ENCODE results near the gene DNAJC18. TPM values are rescaled to one million over a fixed set of nuclear protein-coding genes. Genes with fewer than 3 reads are reported as not detected.

Gene DNAJC18
- total RNA-seq, 1 experiment from 2014 or later, result 9.0 TPM

DNA sequence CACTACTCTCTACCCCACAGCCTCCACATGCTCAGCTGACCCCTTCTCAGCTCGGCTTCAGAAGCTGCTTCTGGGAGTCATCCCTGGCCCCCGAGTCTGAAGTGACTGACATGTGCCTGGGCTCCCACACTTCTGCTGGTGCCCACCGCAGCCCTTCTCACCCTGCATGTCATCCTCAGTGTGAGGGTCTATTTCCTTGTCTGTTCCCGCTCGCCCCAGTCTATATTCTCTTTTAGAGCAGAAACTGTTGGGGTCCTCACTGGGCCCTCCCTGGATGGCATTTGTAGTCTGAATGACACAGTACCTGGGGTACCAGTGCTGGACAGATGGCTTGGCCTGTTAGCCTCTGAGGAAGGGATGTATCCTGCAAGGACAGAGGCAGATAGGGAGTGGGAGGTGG lies 17.9 kb upstream of the DNAJC18 start:
- Histone ChIP-seq H3K4me2 (ENCODE audit: low read depth, low read length, poor library complexity, severe bottlenecking) (no peak overlapping the region), H3K36me3 (ENCODE audit: insufficient read depth, low read length) (no peaks in the 10 kb centered on the region), H3K9ac (ENCODE audit: low read length) (no peak overlapping the region), H3K4me1 (ENCODE audit: low read length) (no peaks in the 10 kb centered on the region), H4K20me1 (ENCODE audit: insufficient read depth, low read depth, low read length) (no peaks in the 10 kb centered on the region), H3K79me2 (ENCODE audit: low read length) (no peaks in the 10 kb centered on the region), H3K9me3 (ENCODE audit: low read length) (no peaks in the 10 kb centered on the region), H3K27ac (ENCODE audit: low read length) (no peak overlapping the region), H3K4me3 (ENCODE audit: low read length) (no peak overlapping the region), H3K9me2 (replicated peaks; ENCODE audit: insufficient read depth, low read length) (no peaks in the 10 kb centered on the region), H2AFZ (ENCODE audit: low read length) (no peak overlapping the region), H3K27me3 (ENCODE audit: low read length) (no peaks in the 10 kb centered on the region)
- no peak for DNase-seq

DNA sequence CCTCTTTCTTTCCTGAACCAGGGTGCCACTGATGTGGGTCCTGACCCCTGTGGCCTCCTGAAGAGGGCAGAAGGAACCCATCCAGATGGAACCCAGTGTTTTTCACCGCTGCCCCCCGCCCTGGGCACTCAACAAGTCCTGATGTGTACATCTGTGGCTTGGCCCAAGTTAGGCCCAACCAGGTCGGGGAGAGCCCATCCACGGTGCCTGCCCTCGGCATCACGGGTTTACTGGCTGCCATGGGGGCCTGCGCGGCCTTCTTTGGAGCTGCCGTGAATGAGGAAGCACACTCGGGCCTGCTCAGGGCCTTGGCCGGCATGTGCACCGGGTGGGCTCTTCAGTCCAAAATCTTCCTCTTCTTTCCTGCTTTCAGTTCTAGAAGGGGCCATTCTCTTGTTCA lies 17.5 kb upstream of the DNAJC18 start:
- Histone ChIP-seq H3K27ac (ENCODE audit: low read length) (no peak overlapping the region), H3K79me2 (ENCODE audit: low read length) (no peaks in the 10 kb centered on the region), H2AFZ (ENCODE audit: low read length) (no peak overlapping the region), H3K9me2 (replicated peaks; ENCODE audit: insufficient read depth, low read length) (0 out of 2 replicates have a peak, but pooled peaks cover 3% of the 10 kb centered on the region), H3K4me2 (ENCODE audit: low read depth, low read length, poor library complexity, severe bottlenecking) (no peak overlapping the region), H3K4me1 (ENCODE audit: low read length) (no peaks in the 10 kb centered on the region), H3K9ac (ENCODE audit: low read length) (no peak overlapping the region), H3K27me3 (ENCODE audit: low read length) (no peaks in the 10 kb centered on the region), H3K4me3 (ENCODE audit: low read length) (no peak overlapping the region), H3K36me3 (ENCODE audit: insufficient read depth, low read length) (no peaks in the 10 kb centered on the region), H3K9me3 (ENCODE audit: low read length) (no peaks in the 10 kb centered on the region), H4K20me1 (ENCODE audit: insufficient read depth, low read depth, low read length) (no peaks in the 10 kb centered on the region)
- DNase-seq, result no peak

GRCh38 chr5:139454568-139455290 lies 15.4 kb upstream of the DNAJC18 start:
- H3K9me3 ChIP-seq (ENCODE audit: low read length), result no peaks in the 10 kb centered on the region; the same call in 1 of the 2 replicates
- H3K79me2 ChIP-seq (ENCODE audit: low read length), result no peaks in the 10 kb centered on the region
- H3K27ac ChIP-seq (ENCODE audit: low read length), result no peak overlapping the region
- H3K4me3 ChIP-seq (ENCODE audit: low read length), result no peak overlapping the region
- H3K36me3 ChIP-seq (ENCODE audit: insufficient read depth, low read length), result no peaks in the 10 kb centered on the region
- no peaks in the 10 kb centered on the region for H4K20me1 ChIP-seq (ENCODE audit: insufficient read depth, low read depth, low read length)
- 0 out of 2 replicates have a peak, but pooled peaks cover 3% of the 10 kb centered on the region for H3K9me2 ChIP-seq (replicated peaks; ENCODE audit: insufficient read depth, low read length)
- H3K9ac ChIP-seq (ENCODE audit: low read length), result no peak overlapping the region
- no peak overlapping the region for H3K4me2 ChIP-seq (ENCODE audit: low read depth, low read length, poor library complexity, severe bottlenecking)
- no peak for DNase-seq
- no peaks in the 10 kb centered on the region for H3K4me1 ChIP-seq (ENCODE audit: low read length)
- no peak overlapping the region for H2AFZ ChIP-seq (ENCODE audit: low read length)
- no peaks in the 10 kb centered on the region for H3K27me3 ChIP-seq (ENCODE audit: low read length)

DNA sequence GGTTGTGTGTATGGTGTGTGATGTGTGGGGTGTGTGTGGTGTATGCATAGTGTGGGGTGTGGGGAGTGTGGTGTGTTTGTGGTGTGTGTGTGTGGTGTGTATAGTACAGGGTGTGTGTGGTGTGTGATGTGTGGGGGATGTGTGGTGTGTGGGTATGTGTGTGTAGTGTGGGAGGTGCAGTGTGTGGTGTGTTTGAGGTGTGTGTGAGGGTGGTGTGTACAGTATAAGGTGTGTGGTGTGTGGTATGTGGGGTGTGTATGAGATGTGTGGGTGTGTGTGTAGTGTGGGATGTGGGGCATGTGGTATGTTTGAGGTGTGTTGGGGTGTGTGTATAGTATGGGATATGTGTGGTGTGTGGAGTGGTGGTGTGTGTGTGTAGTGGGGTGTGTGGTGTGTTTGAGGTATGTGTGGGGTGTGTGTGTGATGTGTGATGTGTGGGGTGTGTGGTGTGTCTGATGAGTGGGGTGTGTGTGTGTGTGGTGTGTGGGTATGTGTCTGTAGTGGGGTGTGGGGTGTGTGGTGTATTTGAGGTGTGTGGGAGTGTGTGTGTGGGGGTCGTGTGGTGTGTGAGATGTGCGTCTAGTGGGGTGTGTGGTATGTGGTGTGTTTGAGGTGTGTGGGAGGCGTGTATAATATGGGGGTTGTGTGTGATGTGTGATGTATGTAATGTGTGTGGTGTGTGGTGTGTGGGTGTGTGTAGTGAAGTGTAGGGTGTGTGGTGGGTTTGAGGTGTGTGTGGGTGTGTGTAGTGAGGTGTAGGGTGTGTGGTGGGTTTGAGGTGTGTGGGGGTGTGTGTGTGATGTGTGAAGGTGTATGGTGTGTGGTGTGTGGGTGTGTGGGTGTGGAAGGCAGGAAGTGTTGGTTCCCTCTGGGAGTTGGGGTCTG lies 14.6 kb upstream of the DNAJC18 start:
- H3K9me3 ChIP-seq (ENCODE audit: low read length), result no peaks in the 10 kb centered on the region; the same call in 1 of the 2 replicates
- no peak overlapping the region for H3K4me3 ChIP-seq (ENCODE audit: low read length)
- 0 out of 2 replicates have a peak, but pooled peaks cover 3% of the 10 kb centered on the region for H3K9me2 ChIP-seq (replicated peaks; ENCODE audit: insufficient read depth, low read length)
- no peak overlapping the region for H3K9ac ChIP-seq (ENCODE audit: low read length)
- H3K27me3 ChIP-seq (ENCODE audit: low read length), result no peaks in the 10 kb centered on the region
- no peaks in the 10 kb centered on the region for H4K20me1 ChIP-seq (ENCODE audit: insufficient read depth, low read depth, low read length)
- no peak overlapping the region for H2AFZ ChIP-seq (ENCODE audit: low read length)
- no peaks in the 10 kb centered on the region for H3K36me3 ChIP-seq (ENCODE audit: insufficient read depth, low read length)
- no peak for DNase-seq
- H3K4me1 ChIP-seq (ENCODE audit: low read length), result no peaks in the 10 kb centered on the region
- no peak overlapping the region for H3K27ac ChIP-seq (ENCODE audit: low read length)
- H3K4me2 ChIP-seq (ENCODE audit: low read depth, low read length, poor library complexity, severe bottlenecking), result no peak overlapping the region
- H3K79me2 ChIP-seq (ENCODE audit: low read length), result no peaks in the 10 kb centered on the region

DNA sequence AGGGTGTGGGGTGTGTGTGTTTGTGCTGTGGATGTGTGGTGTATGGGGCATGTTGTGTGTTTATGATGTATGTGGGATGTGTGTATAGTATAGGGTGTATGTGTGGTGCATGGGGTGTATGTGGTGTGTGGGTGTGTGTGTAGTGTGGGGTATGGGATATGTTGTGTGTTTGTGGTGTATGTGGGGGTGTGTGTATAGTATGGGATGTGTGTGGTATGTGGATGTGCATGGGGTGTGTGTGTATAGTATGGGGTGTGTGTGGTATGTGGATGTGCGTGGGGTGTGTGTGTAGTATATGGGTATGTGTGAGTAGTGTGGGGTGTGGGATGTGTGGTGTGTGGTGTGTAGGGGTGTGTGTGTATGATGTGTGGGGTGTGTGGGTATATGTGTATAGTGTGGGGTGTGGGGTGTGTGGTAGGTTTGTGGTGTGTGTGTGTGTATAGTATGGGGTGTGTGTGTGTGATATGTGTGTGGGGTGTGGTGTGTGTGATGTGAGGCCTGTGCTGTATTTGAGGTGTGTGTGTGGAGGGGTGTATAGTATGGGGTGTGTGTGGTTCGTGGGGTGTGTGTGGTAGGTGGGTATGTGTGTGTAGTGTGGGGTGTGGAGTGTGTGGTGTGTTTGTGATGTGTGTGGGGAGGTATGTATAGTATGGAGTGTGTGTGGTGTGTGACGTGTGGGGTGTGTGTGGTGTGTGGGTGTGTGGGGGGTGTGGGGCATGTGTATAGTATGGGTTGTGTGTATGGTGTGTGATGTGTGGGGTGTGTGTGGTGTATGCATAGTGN lies 12.7 kb upstream of the DNAJC18 start:
- no peak for DNase-seq
- no peak overlapping the region for H3K27ac ChIP-seq (ENCODE audit: low read length)
- H2AFZ ChIP-seq (ENCODE audit: low read length), result no peak overlapping the region
- no peaks in the 10 kb centered on the region for H4K20me1 ChIP-seq (ENCODE audit: insufficient read depth, low read depth, low read length)
- H3K4me3 ChIP-seq (ENCODE audit: low read length), result no peak overlapping the region
- no peaks in the 10 kb centered on the region for H3K27me3 ChIP-seq (ENCODE audit: low read length)
- no peak overlapping the region for H3K4me2 ChIP-seq (ENCODE audit: low read depth, low read length, poor library complexity, severe bottlenecking)
- 0 out of 2 replicates have a peak, but pooled peaks cover 3% of the 10 kb centered on the region for H3K9me2 ChIP-seq (replicated peaks; ENCODE audit: insufficient read depth, low read length)
- H3K36me3 ChIP-seq (ENCODE audit: insufficient read depth, low read length), result no peaks in the 10 kb centered on the region
- H3K4me1 ChIP-seq (ENCODE audit: low read length), result no peaks in the 10 kb centered on the region
- no peaks in the 10 kb centered on the region; the same call in 1 of the 2 replicates for H3K9me3 ChIP-seq (ENCODE audit: low read length)
- H3K79me2 ChIP-seq (ENCODE audit: low read length), result no peaks in the 10 kb centered on the region
- no peak overlapping the region for H3K9ac ChIP-seq (ENCODE audit: low read length)

DNA sequence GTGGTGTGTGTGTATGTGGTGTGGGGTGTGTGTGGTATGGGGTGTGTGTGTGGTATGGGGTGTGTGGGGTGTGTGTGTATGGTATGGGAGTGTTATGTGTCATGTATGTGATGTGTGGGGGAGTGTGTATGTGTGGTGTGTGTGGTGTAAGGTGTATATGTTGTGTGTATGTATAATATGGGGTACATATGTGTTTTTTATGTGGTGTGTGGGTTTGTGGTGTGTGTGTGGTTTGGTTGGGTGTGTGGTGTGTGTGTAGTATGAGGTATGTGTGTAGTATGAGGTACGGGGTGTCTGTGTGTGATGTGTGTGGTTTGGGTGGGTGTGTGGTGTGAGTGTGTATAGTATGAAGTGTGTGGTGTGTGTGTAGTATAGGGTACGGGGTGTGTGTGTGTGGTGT lies 11.9 kb upstream of the DNAJC18 start:
- H3K9me2 ChIP-seq (replicated peaks; ENCODE audit: insufficient read depth, low read length), result 0 out of 2 replicates have a peak, but pooled peaks cover 3% of the 10 kb centered on the region
- H2AFZ ChIP-seq (ENCODE audit: low read length), result no peak overlapping the region
- no peak overlapping the region for H3K4me2 ChIP-seq (ENCODE audit: low read depth, low read length, poor library complexity, severe bottlenecking)
- no peaks in the 10 kb centered on the region; the same call in 1 of the 2 replicates for H3K9me3 ChIP-seq (ENCODE audit: low read length)
- H3K4me1 ChIP-seq (ENCODE audit: low read length), result no peaks in the 10 kb centered on the region
- no peaks in the 10 kb centered on the region for H4K20me1 ChIP-seq (ENCODE audit: insufficient read depth, low read depth, low read length)
- no peak for DNase-seq
- H3K79me2 ChIP-seq (ENCODE audit: low read length), result no peaks in the 10 kb centered on the region
- H3K9ac ChIP-seq (ENCODE audit: low read length), result no peak overlapping the region
- no peak overlapping the region for H3K27ac ChIP-seq (ENCODE audit: low read length)
- H3K4me3 ChIP-seq (ENCODE audit: low read length), result no peak overlapping the region
- H3K27me3 ChIP-seq (ENCODE audit: low read length), result no peaks in the 10 kb centered on the region
- H3K36me3 ChIP-seq (ENCODE audit: insufficient read depth, low read length), result no peaks in the 10 kb centered on the region

- H3K9ac ChIP-seq (ENCODE audit: low read length), result no peak overlapping the region
- no peak overlapping the region for H2AFZ ChIP-seq (ENCODE audit: low read length)
- no peaks in the 10 kb centered on the region for H3K27me3 ChIP-seq (ENCODE audit: low read length)
- H3K36me3 ChIP-seq (ENCODE audit: insufficient read depth, low read length), result no peaks in the 10 kb centered on the region
- H3K4me1 ChIP-seq (ENCODE audit: low read length), result peaks cover 5% of the 10 kb centered on the region; the same call in 1 of the 2 replicates
- no peak overlapping the region for H3K27ac ChIP-seq (ENCODE audit: low read length)
- no peaks in the 10 kb centered on the region for H3K79me2 ChIP-seq (ENCODE audit: low read length)
- 0 out of 2 replicates have a peak, but pooled peaks cover 3% of the 10 kb centered on the region for H3K9me2 ChIP-seq (replicated peaks; ENCODE audit: insufficient read depth, low read length)
- H3K4me2 ChIP-seq (ENCODE audit: low read depth, low read length, poor library complexity, severe bottlenecking), result no peak overlapping the region
- no peaks in the 10 kb centered on the region; the same call in 1 of the 2 replicates for H3K9me3 ChIP-seq (ENCODE audit: low read length)
- no peak for DNase-seq
- H3K4me3 ChIP-seq (ENCODE audit: low read length), result no peak overlapping the region
- no peaks in the 10 kb centered on the region for H4K20me1 ChIP-seq (ENCODE audit: insufficient read depth, low read depth, low read length)
These were observed 7.8 kb upstream of the DNAJC18 start for GRCh38 chr5:139446956-139447779.
